Esophagus muscularis mucosa (tissue), 3 donors: Measurements from ENCODE around the gene FETUB.

Experiments used
- CTCF ChIP-seq, 3 experiments: fragments of 200-600 bp in 2 of 3; fragments of 450-650 bp in 1 of 3; sonication (generic) in 2 of 3; IDR thresholded peaks; one replicate each; pipeline ENCODE4 v1.5.1; 2017 to 2019; ENCODE audit warnings: antibody characterized with exemption in 3 of 3, mild to moderate bottlenecking in 2 of 3, moderate library complexity in 1 of 3
- EP300 ChIP-seq: sonication (generic); formaldehyde crosslinking; IDR thresholded peaks from one replicate; pipeline ENCODE4 v1.6.1; 2017; ENCODE audit warnings: antibody characterized with exemption

- no peak for TF ChIP-seq CTCF (IDR thresholded peaks at IDR 0.05)
- no peak for TF ChIP-seq EP300
These were observed 3.3 kb downstream of the FETUB start for GRCh38 chr3:186643493-186643892.
